Measurements from ENCODE around the gene CABP2.

The CABP2 gene

GRCh38 chr11:67534070-67534679 is 10.9 kb upstream of the CABP2 start:
- TF ChIP-seq CTCF (IDR thresholded peaks at IDR 0.05; ENCODE audit: low read depth, low read length, missing control alignments): no peak
- no peak for DNase-seq

GRCh38 chr11:67532889-67533288 is 9.6 kb upstream of the CABP2 start:
- Histone ChIP-seq H3K27ac (no peak overlapping the region), H3K27me3 (replicated peaks) (no peaks in the 10 kb centered on the region), H3K4me3 (ENCODE audit: low read depth, low read length) (no peak overlapping the region), H3K36me3 (replicated peaks) (no peaks in the 10 kb centered on the region)
- no peak for DNase-seq
- in situ Hi-C loops (cut with HindIII; ENCODE audit: low pct_ligation_motif_present, low sequenced_read_pairs): no loop called here
- no peak for TF ChIP-seq CTCF (IDR thresholded peaks at IDR 0.05; ENCODE audit: low read depth, low read length, missing control alignments)

More at GRCh38 chr11:67534070-67534679, 10.9 kb upstream of the CABP2 start:
- Histone ChIP-seq H3K4me3 (ENCODE audit: low read depth, low read length) (no peak overlapping the region), H3K27ac (no peak overlapping the region), H3K36me3 (replicated peaks) (no peaks in the 10 kb centered on the region), H3K27me3 (replicated peaks) (no peaks in the 10 kb centered on the region)
- in situ Hi-C loops (cut with HindIII; ENCODE audit: low pct_ligation_motif_present, low sequenced_read_pairs): no loop called here

- DNase-seq: no peak
- H3K4me3 ChIP-seq (ENCODE audit: low read depth, low read length): no peak overlapping the region
- no peaks in the 10 kb centered on the region for H3K27me3 ChIP-seq (replicated peaks)
- TF ChIP-seq CTCF (IDR thresholded peaks at IDR 0.05; ENCODE audit: low read depth, low read length, missing control alignments): no peak
- H3K27ac ChIP-seq: no peak overlapping the region
- in situ Hi-C loops (cut with HindIII; ENCODE audit: low pct_ligation_motif_present, low sequenced_read_pairs): no loop called here
- H3K36me3 ChIP-seq (replicated peaks): no peaks in the 10 kb centered on the region
Observed at GRCh38 chr11:67530282-67530592, 7.0 kb upstream of the CABP2 start.

GRCh38 chr11:67528376-67528775 is 5.1 kb upstream of the CABP2 start:
- DNase-seq: no peak
- no peaks in the 10 kb centered on the region for H3K36me3 ChIP-seq (replicated peaks)
- in situ Hi-C loops (cut with HindIII; ENCODE audit: low pct_ligation_motif_present, low sequenced_read_pairs): no loop called here
- H3K27me3 ChIP-seq (replicated peaks): no peaks in the 10 kb centered on the region
- no peak overlapping the region for H3K4me3 ChIP-seq (ENCODE audit: low read depth, low read length)
- H3K27ac ChIP-seq: no peak overlapping the region
- no peak for TF ChIP-seq CTCF (IDR thresholded peaks at IDR 0.05; ENCODE audit: low read depth, low read length, missing control alignments)

GRCh38 chr11:67525275-67525976 is 2.2 kb upstream of the CABP2 start:
- in situ Hi-C loops (cut with HindIII; ENCODE audit: low pct_ligation_motif_present, low sequenced_read_pairs): no loop called here
- DNase-seq: no peak
- no peak for TF ChIP-seq CTCF (IDR thresholded peaks at IDR 0.05; ENCODE audit: low read depth, low read length, missing control alignments)
- no peaks in the 10 kb centered on the region for H3K36me3 ChIP-seq (replicated peaks)
- H3K27ac ChIP-seq: no peak overlapping the region
- H3K4me3 ChIP-seq (ENCODE audit: low read depth, low read length): no peak overlapping the region
- no peaks in the 10 kb centered on the region for H3K27me3 ChIP-seq (replicated peaks)

GRCh38 chr11:67524480-67524808 is 1.2 kb upstream of the CABP2 start:
- Histone ChIP-seq H3K27me3 (replicated peaks) (no peaks in the 10 kb centered on the region), H3K36me3 (replicated peaks) (no peaks in the 10 kb centered on the region), H3K27ac (no peak overlapping the region), H3K4me3 (ENCODE audit: low read depth, low read length) (no peak overlapping the region)
- DNase-seq: no peak
- in situ Hi-C loops (cut with HindIII; ENCODE audit: low pct_ligation_motif_present, low sequenced_read_pairs): no loop called here
- no peak for TF ChIP-seq CTCF (IDR thresholded peaks at IDR 0.05; ENCODE audit: low read depth, low read length, missing control alignments)
